GM13976 (cell line): ENCODE measurements around the gene SUPT3H.

Source experiments
- DNase-seq: peaks from one replicate; pipeline ENCODE4 v3.0.0; 2012; ENCODE audit warnings: low spot score
- in situ Hi-C: fragments of 300-500 bp; cut with MboI; formaldehyde crosslinking; loops from one replicate; pipeline ENCODE4 v1.12.0; 2022; ENCODE audit warnings: low sequenced_read_pairs, mixed read lengths, inconsistent platforms; ENCODE audit not compliant: unreplicated experiment
- TF ChIP-seq, protein P1 (sequence below): IDR thresholded peaks from 2 replicates; pipeline ENCODE4 v1.5.1; 2012; ENCODE audit warnings: borderline replicate concordance, mild to moderate bottlenecking; ENCODE audit not compliant: insufficient read depth; ENCODE audit errors: extremely low read depth, missing control alignments, control extremely low read depth

SUPT3H gene

DNA sequence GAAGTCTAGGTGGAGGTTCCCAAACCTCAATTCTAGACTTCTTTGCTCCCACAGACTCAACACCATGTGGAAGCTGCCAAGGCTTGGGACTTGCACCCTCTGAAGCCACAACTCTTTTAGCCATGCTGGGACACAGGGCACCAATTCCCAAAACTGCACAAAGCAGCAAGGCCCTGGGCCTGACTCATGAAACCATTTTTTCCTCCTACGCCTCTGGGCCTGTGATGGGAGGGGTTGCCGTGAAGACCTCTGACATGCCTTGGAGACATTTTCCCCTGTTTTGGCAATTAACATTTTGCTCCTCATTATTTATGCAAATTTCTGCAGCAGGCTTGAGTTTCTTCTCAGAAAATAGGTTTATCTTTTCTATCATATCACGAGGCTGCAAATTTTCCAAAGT is 405.0 kb downstream of the SUPT3H start:
- DNase-seq: no peak
- in situ Hi-C loops: no loop called here
- TF ChIP-seq, protein P1, sequence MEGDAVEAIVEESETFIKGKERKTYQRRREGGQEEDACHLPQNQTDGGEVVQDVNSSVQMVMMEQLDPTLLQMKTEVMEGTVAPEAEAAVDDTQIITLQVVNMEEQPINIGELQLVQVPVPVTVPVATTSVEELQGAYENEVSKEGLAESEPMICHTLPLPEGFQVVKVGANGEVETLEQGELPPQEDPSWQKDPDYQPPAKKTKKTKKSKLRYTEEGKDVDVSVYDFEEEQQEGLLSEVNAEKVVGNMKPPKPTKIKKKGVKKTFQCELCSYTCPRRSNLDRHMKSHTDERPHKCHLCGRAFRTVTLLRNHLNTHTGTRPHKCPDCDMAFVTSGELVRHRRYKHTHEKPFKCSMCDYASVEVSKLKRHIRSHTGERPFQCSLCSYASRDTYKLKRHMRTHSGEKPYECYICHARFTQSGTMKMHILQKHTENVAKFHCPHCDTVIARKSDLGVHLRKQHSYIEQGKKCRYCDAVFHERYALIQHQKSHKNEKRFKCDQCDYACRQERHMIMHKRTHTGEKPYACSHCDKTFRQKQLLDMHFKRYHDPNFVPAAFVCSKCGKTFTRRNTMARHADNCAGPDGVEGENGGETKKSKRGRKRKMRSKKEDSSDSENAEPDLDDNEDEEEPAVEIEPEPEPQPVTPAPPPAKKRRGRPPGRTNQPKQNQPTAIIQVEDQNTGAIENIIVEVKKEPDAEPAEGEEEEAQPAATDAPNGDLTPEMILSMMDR: no peak

- DNase-seq: no peak
- in situ Hi-C loops: no loop called here
- TF ChIP-seq, protein P1: no peak
These were observed 408.1 kb downstream of the SUPT3H start for GRCh38 chr6:44969446-44970185.

DNA sequence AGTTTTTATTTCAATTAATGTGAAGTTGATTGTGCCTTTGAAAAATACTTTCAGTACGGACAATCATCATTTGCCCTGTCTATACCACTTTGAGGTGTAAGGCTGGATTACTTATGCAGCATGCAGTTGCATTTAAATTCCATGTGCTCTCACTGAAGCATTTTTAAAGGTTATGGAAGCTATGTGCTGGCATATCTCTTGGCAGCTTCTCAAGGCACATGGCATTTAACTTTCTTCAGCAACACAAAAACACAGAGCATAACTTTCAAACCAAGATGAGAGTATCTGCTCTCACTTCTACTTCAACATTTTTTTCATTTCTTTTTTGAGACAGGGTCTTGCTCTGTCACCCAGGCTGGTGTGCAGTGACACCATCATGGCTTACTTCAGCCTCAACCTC is 410.3 kb downstream of the SUPT3H start:
- in situ Hi-C loops: no loop called here
- TF ChIP-seq, protein P1: no peak
- DNase-seq: no peak

DNA sequence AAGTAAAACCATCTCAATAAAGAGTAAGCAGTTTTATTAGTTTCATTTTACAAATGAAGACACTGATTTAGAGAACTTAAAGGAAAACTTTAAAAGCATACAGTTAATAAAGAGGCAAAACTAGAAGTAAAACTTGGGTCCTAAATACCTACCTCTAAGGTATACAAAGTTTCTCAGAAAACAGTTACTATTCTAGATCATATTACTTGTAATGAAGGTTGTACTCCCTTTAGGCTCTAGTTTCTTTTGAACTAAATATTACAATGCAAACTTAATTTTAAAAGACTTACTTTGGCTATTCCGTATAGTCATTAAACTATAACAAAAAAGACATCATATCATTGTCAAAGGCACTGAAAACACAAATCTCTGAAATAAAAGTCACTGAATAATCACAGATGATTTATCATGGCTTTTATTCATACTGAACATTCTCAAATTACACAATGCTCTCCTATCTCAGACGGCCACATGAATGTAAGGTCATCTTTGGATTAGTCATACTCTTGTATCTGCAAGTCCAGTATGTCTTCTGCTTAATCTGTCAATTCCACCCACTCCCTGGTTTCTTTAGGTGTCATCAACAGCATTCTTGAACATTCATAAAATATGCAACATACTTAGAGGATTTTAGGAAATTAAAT is 411.2 kb downstream of the SUPT3H start:
- in situ Hi-C loops: no loop called here
- TF ChIP-seq, protein P1: no peak
- DNase-seq: no peak

DNA sequence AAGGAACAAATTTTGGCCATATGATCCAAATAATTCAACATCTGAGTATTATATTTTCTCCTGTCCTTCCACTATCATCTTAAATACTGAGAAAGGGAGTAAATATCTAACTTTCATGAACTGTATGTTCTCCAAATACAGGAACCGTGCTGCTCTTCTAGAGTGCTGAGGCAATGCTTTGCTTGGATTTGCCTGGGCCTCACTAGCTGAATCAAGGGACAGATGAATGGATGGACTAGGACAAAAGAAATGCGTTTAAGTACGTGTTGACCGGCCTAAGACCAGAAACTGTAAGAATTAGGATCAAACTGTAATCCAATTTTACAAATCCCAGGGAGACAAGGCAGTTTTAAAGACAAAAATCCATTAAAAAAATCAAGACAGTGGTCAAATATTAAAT is 412.0 kb downstream of the SUPT3H start:
- no peak for DNase-seq
- in situ Hi-C loops: no loop called here
- TF ChIP-seq, protein P1: no peak

DNA sequence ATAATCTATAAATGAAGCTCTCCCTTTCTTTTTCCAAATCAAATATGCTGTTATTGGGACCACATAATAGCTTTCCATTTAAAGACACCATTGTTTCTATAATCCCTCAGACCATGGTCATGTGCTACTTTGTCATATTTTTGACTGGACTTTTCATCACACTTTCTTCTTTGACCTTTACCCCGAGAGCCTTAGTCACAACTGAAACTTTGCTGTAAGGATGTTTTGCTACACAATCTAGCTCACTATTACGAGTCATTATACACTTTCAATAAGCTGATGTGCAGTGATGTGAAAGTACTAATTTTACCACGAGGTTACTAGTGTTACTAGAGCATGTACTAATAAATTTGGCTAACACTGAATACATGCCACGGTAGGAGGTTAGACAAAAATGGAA is 416.8 kb downstream of the SUPT3H start:
- no peak for DNase-seq
- in situ Hi-C loops: no loop called here
- TF ChIP-seq, protein P1: no peak
